PC-9 (cell line): Measurements from ENCODE around the gene STK40.

Experiments
- EZH2 ChIP-seq: fragments of 200-600 bp; sonication (generic); IDR thresholded peaks from 2 replicates; pipeline ENCODE4 v1.8.0; 2017; ENCODE audit warnings: antibody characterized with exemption, low read depth
- TF ChIP-seq, protein P1 (sequence below): fragments of 200-600 bp; sonication (generic); conservative IDR thresholded peaks from 2 replicates; pipeline ENCODE4 v1.6.1; 2017; ENCODE audit warnings: mixed run types, antibody characterized with exemption, mild to moderate bottlenecking, moderate library complexity

DNA sequence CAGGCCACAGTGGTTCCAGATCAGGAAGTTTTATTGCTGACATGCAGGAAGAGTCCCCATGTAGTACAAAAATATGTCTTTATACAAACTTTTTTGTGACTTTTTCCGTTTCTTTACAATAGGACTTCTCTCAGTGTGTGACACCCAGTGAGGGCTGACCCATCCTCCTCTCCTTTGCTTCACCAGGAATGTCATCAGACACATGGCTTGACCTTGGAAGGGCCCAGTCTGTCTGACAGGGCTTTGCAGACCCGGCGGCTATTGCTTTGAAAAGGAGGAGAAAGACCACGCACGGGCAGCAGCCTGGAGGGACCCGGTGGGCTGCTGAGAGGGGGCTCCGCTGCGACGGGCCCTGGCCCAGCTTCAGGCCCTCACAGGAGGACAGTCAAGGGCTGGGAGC is 46.1 kb downstream of the STK40 start:
- TF ChIP-seq, protein P1, sequence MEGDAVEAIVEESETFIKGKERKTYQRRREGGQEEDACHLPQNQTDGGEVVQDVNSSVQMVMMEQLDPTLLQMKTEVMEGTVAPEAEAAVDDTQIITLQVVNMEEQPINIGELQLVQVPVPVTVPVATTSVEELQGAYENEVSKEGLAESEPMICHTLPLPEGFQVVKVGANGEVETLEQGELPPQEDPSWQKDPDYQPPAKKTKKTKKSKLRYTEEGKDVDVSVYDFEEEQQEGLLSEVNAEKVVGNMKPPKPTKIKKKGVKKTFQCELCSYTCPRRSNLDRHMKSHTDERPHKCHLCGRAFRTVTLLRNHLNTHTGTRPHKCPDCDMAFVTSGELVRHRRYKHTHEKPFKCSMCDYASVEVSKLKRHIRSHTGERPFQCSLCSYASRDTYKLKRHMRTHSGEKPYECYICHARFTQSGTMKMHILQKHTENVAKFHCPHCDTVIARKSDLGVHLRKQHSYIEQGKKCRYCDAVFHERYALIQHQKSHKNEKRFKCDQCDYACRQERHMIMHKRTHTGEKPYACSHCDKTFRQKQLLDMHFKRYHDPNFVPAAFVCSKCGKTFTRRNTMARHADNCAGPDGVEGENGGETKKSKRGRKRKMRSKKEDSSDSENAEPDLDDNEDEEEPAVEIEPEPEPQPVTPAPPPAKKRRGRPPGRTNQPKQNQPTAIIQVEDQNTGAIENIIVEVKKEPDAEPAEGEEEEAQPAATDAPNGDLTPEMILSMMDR: no peak
- TF ChIP-seq EZH2: no peak
